ENCODE results near the gene RPTOR.

DNA sequence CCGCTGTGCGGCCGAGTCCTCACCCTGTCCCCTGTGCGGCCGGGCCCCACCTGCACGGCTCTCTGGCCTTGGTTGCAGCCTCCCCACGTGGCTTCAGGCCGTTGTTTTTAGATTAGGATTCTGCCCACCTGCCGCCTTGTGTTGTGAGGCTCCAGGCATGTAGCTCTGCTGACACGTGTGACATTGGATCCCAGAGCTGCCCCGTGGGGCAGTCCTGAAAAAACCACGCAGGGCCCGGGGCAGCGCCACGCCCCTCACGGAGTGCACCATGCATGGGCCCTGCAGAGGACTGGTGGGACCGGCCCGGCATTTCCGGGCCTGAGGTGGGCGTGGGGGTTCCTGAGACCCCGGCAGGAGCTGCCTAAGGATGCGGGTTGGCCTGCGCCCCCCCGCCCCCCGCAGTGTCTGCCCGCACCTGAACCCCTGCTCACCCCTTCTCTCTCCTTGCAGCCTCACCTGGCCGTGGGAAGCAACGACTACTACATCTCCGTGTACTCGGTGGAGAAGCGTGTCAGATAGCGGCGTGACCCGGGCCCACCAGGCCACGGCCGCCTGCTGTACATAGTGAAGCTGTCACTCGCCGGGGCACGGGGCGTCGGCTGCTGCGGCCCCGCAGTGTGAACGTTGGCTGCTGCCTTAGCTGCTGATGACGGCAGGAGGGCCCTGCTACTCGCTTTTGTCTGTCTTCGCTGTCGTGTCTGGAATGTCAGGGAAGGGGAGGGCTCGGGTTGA, 419.3 kb downstream of the RPTOR start:
- TF ChIP-seq, protein P1, sequence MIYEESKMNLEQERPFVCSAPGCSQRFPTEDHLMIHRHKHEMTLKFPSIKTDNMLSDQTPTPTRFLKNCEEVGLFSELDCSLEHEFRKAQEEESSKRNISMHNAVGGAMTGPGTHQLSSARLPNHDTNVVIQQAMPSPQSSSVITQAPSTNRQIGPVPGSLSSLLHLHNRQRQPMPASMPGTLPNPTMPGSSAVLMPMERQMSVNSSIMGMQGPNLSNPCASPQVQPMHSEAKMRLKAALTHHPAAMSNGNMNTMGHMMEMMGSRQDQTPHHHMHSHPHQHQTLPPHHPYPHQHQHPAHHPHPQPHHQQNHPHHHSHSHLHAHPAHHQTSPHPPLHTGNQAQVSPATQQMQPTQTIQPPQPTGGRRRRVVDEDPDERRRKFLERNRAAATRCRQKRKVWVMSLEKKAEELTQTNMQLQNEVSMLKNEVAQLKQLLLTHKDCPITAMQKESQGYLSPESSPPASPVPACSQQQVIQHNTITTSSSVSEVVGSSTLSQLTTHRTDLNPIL (CRISPR knock-in tag; IDR thresholded peaks at IDR 0.05; ENCODE audit: low read depth): no peak
- no peak for TF ChIP-seq SNAI2 (CRISPR knock-in tag; IDR thresholded peaks at IDR 0.05)
- TF ChIP-seq, protein P2, sequence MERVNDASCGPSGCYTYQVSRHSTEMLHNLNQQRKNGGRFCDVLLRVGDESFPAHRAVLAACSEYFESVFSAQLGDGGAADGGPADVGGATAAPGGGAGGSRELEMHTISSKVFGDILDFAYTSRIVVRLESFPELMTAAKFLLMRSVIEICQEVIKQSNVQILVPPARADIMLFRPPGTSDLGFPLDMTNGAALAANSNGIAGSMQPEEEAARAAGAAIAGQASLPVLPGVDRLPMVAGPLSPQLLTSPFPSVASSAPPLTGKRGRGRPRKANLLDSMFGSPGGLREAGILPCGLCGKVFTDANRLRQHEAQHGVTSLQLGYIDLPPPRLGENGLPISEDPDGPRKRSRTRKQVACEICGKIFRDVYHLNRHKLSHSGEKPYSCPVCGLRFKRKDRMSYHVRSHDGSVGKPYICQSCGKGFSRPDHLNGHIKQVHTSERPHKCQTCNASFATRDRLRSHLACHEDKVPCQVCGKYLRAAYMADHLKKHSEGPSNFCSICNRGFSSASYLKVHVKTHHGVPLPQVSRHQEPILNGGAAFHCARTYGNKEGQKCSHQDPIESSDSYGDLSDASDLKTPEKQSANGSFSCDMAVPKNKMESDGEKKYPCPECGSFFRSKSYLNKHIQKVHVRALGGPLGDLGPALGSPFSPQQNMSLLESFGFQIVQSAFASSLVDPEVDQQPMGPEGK (CRISPR knock-in tag; IDR thresholded peaks at IDR 0.05; ENCODE audit: borderline replicate concordance): no peak
- TF ChIP-seq, protein P3, sequence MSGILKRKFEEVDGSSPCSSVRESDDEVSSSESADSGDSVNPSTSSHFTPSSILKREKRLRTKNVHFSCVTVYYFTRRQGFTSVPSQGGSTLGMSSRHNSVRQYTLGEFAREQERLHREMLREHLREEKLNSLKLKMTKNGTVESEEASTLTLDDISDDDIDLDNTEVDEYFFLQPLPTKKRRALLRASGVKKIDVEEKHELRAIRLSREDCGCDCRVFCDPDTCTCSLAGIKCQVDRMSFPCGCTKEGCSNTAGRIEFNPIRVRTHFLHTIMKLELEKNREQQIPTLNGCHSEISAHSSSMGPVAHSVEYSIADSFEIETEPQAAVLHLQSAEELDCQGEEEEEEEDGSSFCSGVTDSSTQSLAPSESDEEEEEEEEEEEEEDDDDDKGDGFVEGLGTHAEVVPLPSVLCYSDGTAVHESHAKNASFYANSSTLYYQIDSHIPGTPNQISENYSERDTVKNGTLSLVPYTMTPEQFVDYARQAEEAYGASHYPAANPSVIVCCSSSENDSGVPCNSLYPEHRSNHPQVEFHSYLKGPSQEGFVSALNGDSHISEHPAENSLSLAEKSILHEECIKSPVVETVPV (CRISPR knock-in tag; IDR thresholded peaks at IDR 0.05): no peak
- no peak for TF ChIP-seq ZNF8 (CRISPR knock-in tag; IDR thresholded peaks at IDR 0.05)
- no peak for TF ChIP-seq BACH2 (CRISPR knock-in tag; IDR thresholded peaks at IDR 0.05; ENCODE audit: borderline replicate concordance)
- no peak for TF ChIP-seq ZFP3 (CRISPR knock-in tag; IDR thresholded peaks at IDR 0.05)
- TF ChIP-seq ZFP30 (CRISPR knock-in tag; IDR thresholded peaks at IDR 0.05): no peak
- no peak for TF ChIP-seq ARNTL (CRISPR knock-in tag; IDR thresholded peaks at IDR 0.05; ENCODE audit: borderline replicate concordance, low read depth)
- no peak for TF ChIP-seq ZNF70 (CRISPR knock-in tag; IDR thresholded peaks at IDR 0.05)
- TF ChIP-seq ZNF565 (CRISPR knock-in tag; conservative IDR thresholded peaks at IDR 0.05; ENCODE audit: low read depth): no peak
- TF ChIP-seq ESRRG (CRISPR knock-in tag; IDR thresholded peaks at IDR 0.05): no peak
- TF ChIP-seq GLIS3 (CRISPR knock-in tag; IDR thresholded peaks at IDR 0.05): no peak
- TF ChIP-seq ISL1 (CRISPR knock-in tag; IDR thresholded peaks at IDR 0.05): no peak

All from SK-N-SH treated with all-trans-retinoic acid at 6 μM for 48 hours (cell line).